A549 (cell line): Measurements from ENCODE around the gene SVOPL. TPM values are rescaled to one million over a fixed set of nuclear protein-coding genes. Genes with fewer than 3 reads are reported as not detected.

Source experiments
- ATAC-seq, 2 experiments: fragments of 200-7000 bp in 1 of 2; fragments of >200 bp in 1 of 2; cut with Nextera tagmentation in 1 of 2; cut with Tn5 transposase in 1 of 2; 3 replicates each; pipeline versions ENCODE4 v1.8.0 to v1.9.1; 2018 to 2020; ENCODE audit warnings: mild to moderate bottlenecking in 1 of 2, moderate library complexity in 1 of 2
- CTCF ChIA-PET: fragments of 300-600 bp; sonication (Branson Sonifier 250); formaldehyde crosslinking; extraction: SDS; loops from one replicate; lab custom pipeline; 2021; ENCODE audit warnings: antibody characterized with exemption, inconsistent platforms; lab: Yijun Ruan, JAX
- POLR2A ChIA-PET: fragments of 350-600 bp; formaldehyde crosslinking; extraction: SDS; loops from one replicate; lab custom pipeline; 2021; ENCODE audit warnings: antibody characterized with exemption, inconsistent platforms; lab: Yijun Ruan, JAX
- DNase-seq, 2 experiments: peaks; one replicate each; pipeline versions ENCODE4 v3.0.0 to v3.0.0-alpha.2; 2011 to 2016; ENCODE audit warnings: low read depth in 1 of 2, low spot score in 1 of 2
- FAIRE-seq: peaks from 2 replicates; lab custom pipeline; 2011; peaks lifted over from hg19 to GRCh38; lab: Jason Lieb, UNC
- H3K27ac ChIP-seq, 2 experiments: fragments of >200 bp; sonication (Bioruptor Twin); formaldehyde crosslinking; 3 replicates each; pipeline ENCODE4 v1.5.1; 2016 to 2017
- H3K4me1 ChIP-seq: fragments of >200 bp; sonication (Bioruptor Twin); formaldehyde crosslinking; 3 replicates; pipeline ENCODE4 v1.6.1; 2016
- H3K4me2 ChIP-seq: fragments of >200 bp; sonication (Bioruptor Twin); formaldehyde crosslinking; 3 replicates; pipeline ENCODE4 v1.6.1; 2016
- H3K4me3 ChIP-seq: fragments of >200 bp; sonication (Bioruptor Twin); formaldehyde crosslinking; 3 replicates; pipeline ENCODE4 v1.5.1; 2016
- H3K9me3 ChIP-seq: fragments of >200 bp; sonication (Bioruptor Twin); formaldehyde crosslinking; 3 replicates; pipeline ENCODE4 v1.6.1; 2016
- BHLHE40 ChIP-seq: IDR thresholded peaks from 2 replicates; pipeline ENCODE4 v1.6.1; 2012; ENCODE audit warnings: low read depth, low read length, inconsistent platforms
- CBX2 ChIP-seq: fragments of 200-600 bp; sonication (generic); IDR thresholded peaks from 2 replicates; pipeline ENCODE4 v1.6.1; 2016; ENCODE audit warnings: low read depth, mild to moderate bottlenecking, borderline replicate concordance
- CBX8 ChIP-seq: fragments of 200-600 bp; sonication (generic); IDR thresholded peaks from 2 replicates; pipeline ENCODE4 v1.6.1; 2016
- CEBPB ChIP-seq, 2 experiments: fragments of >200 bp in 1 of 2; sonication (Bioruptor Twin) in 1 of 2; formaldehyde crosslinking in 1 of 2; IDR thresholded peaks; 2 replicates each; pipeline ENCODE4 v1.6.1; 2012 to 2016
- CHD4 ChIP-seq: fragments of 200-600 bp; sonication (generic); IDR thresholded peaks from 2 replicates; pipeline ENCODE4 v1.6.1; 2016; ENCODE audit warnings: antibody characterized with exemption, mild to moderate bottlenecking, borderline replicate concordance
- EP300 ChIP-seq, 2 experiments: fragments of >200 bp; sonication (Bioruptor Twin); formaldehyde crosslinking; IDR thresholded peaks; 2 replicates in 1 of 2; 3 replicates in 1 of 2; pipeline ENCODE4 v1.6.1; 2016 to 2017
- FOSL2 ChIP-seq, 2 experiments: fragments of 450-650 bp in 1 of 2; fragments of >200 bp in 1 of 2; sonication (Bioruptor Twin) in 1 of 2; formaldehyde crosslinking; IDR thresholded peaks; 2 replicates each; pipeline versions ENCODE4 v1.5.0 to v1.6.1; 2016 to 2020; ENCODE audit warnings: mild to moderate bottlenecking in 1 of 2, moderate library complexity in 1 of 2
- FOXS1 ChIP-seq: fragments of 250-450 bp; sonication (Bioruptor Pico); IDR thresholded peaks from 2 replicates; pipeline ENCODE4 v1.5.0; 2020; ENCODE audit warnings: mild to moderate bottlenecking, moderate library complexity
- GATA3 ChIP-seq: IDR thresholded peaks from 2 replicates; pipeline ENCODE4 v1.6.1; 2012; ENCODE audit warnings: borderline replicate concordance
- HDAC2 ChIP-seq: fragments of 200-600 bp; sonication (generic); IDR thresholded peaks from 2 replicates; pipeline ENCODE4 v1.6.1; 2016
- JUNB ChIP-seq: fragments of >200 bp; sonication (Bioruptor Twin); formaldehyde crosslinking; IDR thresholded peaks from 2 replicates; pipeline ENCODE4 v1.6.1; 2016
- MAFK ChIP-seq: fragments of 450-650 bp; IDR thresholded peaks from 2 replicates; pipeline ENCODE4 v1.6.1; 2014; ENCODE audit not compliant: partially characterized antibody
- MAZ ChIP-seq: fragments of 150-350 bp; IDR thresholded peaks from 2 replicates; pipeline ENCODE4 v1.6.1; 2014; ENCODE audit warnings: antibody characterized with exemption, low read depth, low read length, borderline replicate concordance
- MYC ChIP-seq: IDR thresholded peaks from 2 replicates; pipeline ENCODE4 v1.6.1; 2012; ENCODE audit warnings: mild to moderate bottlenecking, inconsistent platforms, low read length, improper control_type of control experiment, borderline replicate concordance
- PHF8 ChIP-seq: fragments of 200-600 bp; sonication (generic); IDR thresholded peaks from 2 replicates; pipeline ENCODE4 v1.6.1; 2016; ENCODE audit warnings: low read depth, mild to moderate bottlenecking, antibody characterized with exemption, moderate library complexity, borderline replicate concordance
- POLR2A ChIP-seq: IDR thresholded peaks from 2 replicates; pipeline ENCODE4 v1.6.1; 2012; ENCODE audit warnings: mild to moderate bottlenecking, low read length
- RAD21 ChIP-seq, 2 experiments: fragments of >200 bp in 1 of 2; sonication (Bioruptor Twin) in 1 of 2; formaldehyde crosslinking in 1 of 2; IDR thresholded peaks in 1 of 2; conservative IDR thresholded peaks in 1 of 2; 2 replicates in 1 of 2; 3 replicates in 1 of 2; pipeline ENCODE4 v1.6.1; 2012 to 2018; ENCODE audit warnings: inconsistent platforms in 1 of 2
- REST ChIP-seq: fragments of 200-600 bp; sonication (generic); IDR thresholded peaks from 2 replicates; pipeline ENCODE4 v1.6.1; 2016; ENCODE audit warnings: antibody characterized with exemption, mild to moderate bottlenecking, moderate library complexity
- RNF2 ChIP-seq: fragments of 200-600 bp; sonication (generic); IDR thresholded peaks from 2 replicates; pipeline ENCODE4 v1.6.1; 2016; ENCODE audit warnings: low read depth, mild to moderate bottlenecking, antibody characterized with exemption, moderate library complexity, borderline replicate concordance
- TFCP2L1 ChIP-seq: fragments of 250-450 bp; sonication (Bioruptor Pico); IDR thresholded peaks from 2 replicates; pipeline ENCODE4 v1.5.0; 2021; ENCODE audit warnings: mild to moderate bottlenecking
- TP53 ChIP-seq: fragments of 250-450 bp; sonication (Bioruptor Pico); IDR thresholded peaks from 2 replicates; pipeline ENCODE4 v1.5.0; 2021; ENCODE audit warnings: mild to moderate bottlenecking, moderate library complexity
- ZFP36 ChIP-seq: fragments of 450-650 bp; IDR thresholded peaks from 2 replicates; pipeline ENCODE4 v1.6.1; 2014; ENCODE audit warnings: borderline replicate concordance; ENCODE audit not compliant: partially characterized antibody
- WGBS: methylation state at CpG from one replicate; pipeline ENCODE4 v1.1.6; 2017; ENCODE audit errors: missing lambda C conversion rate; 5-methylcytosine and 5-hydroxymethylcytosine counted together
- polyA plus RNA-seq, 4 experiments: library from polyadenylated mRNA; depleted of rRNA in 3 of 4; stranded (reverse); fragments of >200 nt; fragmentation: RNase III in 1 of 4; extraction: RNeasy Plus Mini Kit Qiagen cat#74134 plus additional on column Dnase treatment in 1 of 4; gene quantifications; 2 replicates in 3 of 4; 3 replicates in 1 of 4; pipeline ENCODE4 v1.2.3, GENCODE V29; 2011 to 2017
- TF ChIP-seq, protein P1 (sequence below): fragments of >200 bp; sonication (Bioruptor Twin); formaldehyde crosslinking; IDR thresholded peaks from 3 replicates; pipeline ENCODE4 v1.5.1; 2016
- TF ChIP-seq, protein P2 (sequence below): fragments of 250-450 bp; sonication (Bioruptor Pico); IDR thresholded peaks from 2 replicates; pipeline ENCODE4 v1.5.0; 2021; ENCODE audit warnings: mild to moderate bottlenecking, moderate library complexity, borderline replicate concordance
- TF ChIP-seq, protein P3 (sequence below): fragments of 150-350 bp; IDR thresholded peaks from 2 replicates; pipeline ENCODE4 v1.6.1; 2014; ENCODE audit warnings: low read depth, mild to moderate bottlenecking, low read length

Gene SVOPL
- polyA plus RNA-seq, 2 of the 4 experiments (the other 2 are of a cell fraction) = 0.21 TPM; not detected in 1

DNA sequence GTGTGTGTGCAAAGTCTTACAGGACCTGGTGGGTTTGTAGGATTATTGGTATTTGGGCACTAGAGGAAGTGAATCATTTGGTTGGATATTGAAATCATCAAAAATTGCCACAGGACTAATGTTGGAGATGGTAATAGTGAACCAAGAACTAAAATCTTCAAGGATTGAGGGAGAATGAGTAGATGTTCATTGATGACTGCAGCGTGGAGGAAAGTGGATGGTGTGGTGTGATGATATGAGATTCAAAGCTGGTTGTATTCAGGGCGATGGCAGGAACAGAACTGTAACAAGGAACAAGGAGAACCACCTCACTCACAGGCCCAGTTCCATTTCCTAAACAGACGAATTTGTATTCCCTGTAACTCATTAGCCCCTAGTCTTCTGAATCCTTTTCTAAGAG lies 150.8 kb downstream of the SVOPL start:
- 85% methylated on average over 3 of the region's 3 CpGs for WGBS
- TF ChIP-seq TFCP2L1 (CRISPR knock-in tag) = no peak
- TF ChIP-seq, protein P1, sequence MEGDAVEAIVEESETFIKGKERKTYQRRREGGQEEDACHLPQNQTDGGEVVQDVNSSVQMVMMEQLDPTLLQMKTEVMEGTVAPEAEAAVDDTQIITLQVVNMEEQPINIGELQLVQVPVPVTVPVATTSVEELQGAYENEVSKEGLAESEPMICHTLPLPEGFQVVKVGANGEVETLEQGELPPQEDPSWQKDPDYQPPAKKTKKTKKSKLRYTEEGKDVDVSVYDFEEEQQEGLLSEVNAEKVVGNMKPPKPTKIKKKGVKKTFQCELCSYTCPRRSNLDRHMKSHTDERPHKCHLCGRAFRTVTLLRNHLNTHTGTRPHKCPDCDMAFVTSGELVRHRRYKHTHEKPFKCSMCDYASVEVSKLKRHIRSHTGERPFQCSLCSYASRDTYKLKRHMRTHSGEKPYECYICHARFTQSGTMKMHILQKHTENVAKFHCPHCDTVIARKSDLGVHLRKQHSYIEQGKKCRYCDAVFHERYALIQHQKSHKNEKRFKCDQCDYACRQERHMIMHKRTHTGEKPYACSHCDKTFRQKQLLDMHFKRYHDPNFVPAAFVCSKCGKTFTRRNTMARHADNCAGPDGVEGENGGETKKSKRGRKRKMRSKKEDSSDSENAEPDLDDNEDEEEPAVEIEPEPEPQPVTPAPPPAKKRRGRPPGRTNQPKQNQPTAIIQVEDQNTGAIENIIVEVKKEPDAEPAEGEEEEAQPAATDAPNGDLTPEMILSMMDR = no peak
- TF ChIP-seq CEBPB (IDR thresholded peaks at IDR 0.05) = no peak
- no peak for TF ChIP-seq REST
- TF ChIP-seq CBX2 = no peak
- no peak overlapping the region for H3K4me2 ChIP-seq
- no peak for DNase-seq
- ATAC-seq = no peak
- H3K9me3 ChIP-seq = no peaks in the 10 kb centered on the region
- POLR2A ChIA-PET = no interaction called here
- H3K27ac ChIP-seq = no peak overlapping the region
- no peak overlapping the region for H3K4me3 ChIP-seq
- H3K4me1 ChIP-seq = no peaks in the 10 kb centered on the region
- CTCF ChIA-PET = no interaction called here
- FAIRE-seq = no peak

- ChIA-PET POLR2A (no interaction called here), CTCF (no interaction called here)
- no peak for DNase-seq
These were observed 152.1 kb downstream of the SVOPL start for GRCh38 chr7:138549082-138549481.

GRCh38 chr7:138546829-138547228 lies 154.3 kb downstream of the SVOPL start:
- CTCF ChIA-PET = no interaction called here
- Histone ChIP-seq H3K27ac (no peak overlapping the region), H3K4me2 (no peak overlapping the region), H3K9me3 (no peaks in the 10 kb centered on the region), H3K4me1 (no peaks in the 10 kb centered on the region), H3K4me3 (no peak overlapping the region)
- ATAC-seq (no peak), DNase-seq (no peak), FAIRE-seq (no peak)
- WGBS = 88% methylated on average over 2 of the region's 2 CpGs
- POLR2A ChIA-PET = no interaction called here
- TF ChIP-seq MAZ (no peak), GATA3 (no peak), RAD21 (conservative IDR thresholded peaks at IDR 0.05 in 1 of 2, IDR thresholded peaks at IDR 0.05 in 1 of 2) (no peak), MYC (no peak), CHD4 (no peak), TP53 (no peak), FOSL2 (IDR thresholded peaks at IDR 0.05) (no peak), FOSL2 (CRISPR knock-in tag; IDR thresholded peaks at IDR 0.05) (no peak)
- TF ChIP-seq, protein P1 = no peak

More at GRCh38 chr7:138549082-138549481, 152.1 kb downstream of the SVOPL start:
- no peaks in the 10 kb centered on the region for H3K4me1 ChIP-seq
- H3K27ac ChIP-seq = no peak overlapping the region
- no peak for FAIRE-seq
- H3K4me3 ChIP-seq = no peak overlapping the region
- H3K4me2 ChIP-seq = no peak overlapping the region
- TF ChIP-seq HDAC2 = no peak
- no peak for TF ChIP-seq ZFP36
- TF ChIP-seq RNF2 = no peak
- TF ChIP-seq, protein P2, sequence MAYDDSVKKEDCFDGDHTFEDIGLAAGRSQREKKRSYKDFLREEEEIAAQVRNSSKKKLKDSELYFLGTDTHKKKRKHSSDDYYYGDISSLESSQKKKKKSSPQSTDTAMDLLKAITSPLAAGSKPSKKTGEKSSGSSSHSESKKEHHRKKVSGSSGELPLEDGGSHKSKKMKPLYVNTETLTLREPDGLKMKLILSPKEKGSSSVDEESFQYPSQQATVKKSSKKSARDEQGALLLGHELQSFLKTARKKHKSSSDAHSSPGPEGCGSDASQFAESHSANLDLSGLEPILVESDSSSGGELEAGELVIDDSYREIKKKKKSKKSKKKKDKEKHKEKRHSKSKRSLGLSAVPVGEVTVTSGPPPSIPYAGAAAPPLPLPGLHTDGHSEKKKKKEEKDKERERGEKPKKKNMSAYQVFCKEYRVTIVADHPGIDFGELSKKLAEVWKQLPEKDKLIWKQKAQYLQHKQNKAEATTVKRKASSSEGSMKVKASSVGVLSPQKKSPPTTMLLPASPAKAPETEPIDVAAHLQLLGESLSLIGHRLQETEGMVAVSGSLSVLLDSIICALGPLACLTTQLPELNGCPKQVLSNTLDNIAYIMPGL (CRISPR knock-in tag) = no peak
- TF ChIP-seq CBX8 = no peak
- no peak for TF ChIP-seq POLR2A
- no peak for TF ChIP-seq JUNB
- TF ChIP-seq MAFK = no peak
- no peak for TF ChIP-seq EP300 (IDR thresholded peaks at IDR 0.05)
- TF ChIP-seq, protein P3, sequence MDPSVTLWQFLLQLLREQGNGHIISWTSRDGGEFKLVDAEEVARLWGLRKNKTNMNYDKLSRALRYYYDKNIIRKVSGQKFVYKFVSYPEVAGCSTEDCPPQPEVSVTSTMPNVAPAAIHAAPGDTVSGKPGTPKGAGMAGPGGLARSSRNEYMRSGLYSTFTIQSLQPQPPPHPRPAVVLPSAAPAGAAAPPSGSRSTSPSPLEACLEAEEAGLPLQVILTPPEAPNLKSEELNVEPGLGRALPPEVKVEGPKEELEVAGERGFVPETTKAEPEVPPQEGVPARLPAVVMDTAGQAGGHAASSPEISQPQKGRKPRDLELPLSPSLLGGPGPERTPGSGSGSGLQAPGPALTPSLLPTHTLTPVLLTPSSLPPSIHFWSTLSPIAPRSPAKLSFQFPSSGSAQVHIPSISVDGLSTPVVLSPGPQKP = no peak
- no peak for TF ChIP-seq BHLHE40
- no peak for TF ChIP-seq TP53
- no peak for TF ChIP-seq PHF8
- no peak for TF ChIP-seq TFCP2L1 (CRISPR knock-in tag)
- no peak for TF ChIP-seq FOXS1 (CRISPR knock-in tag)
- TF ChIP-seq, all 56 proteins: peak for 0
- no peak for ATAC-seq
- H3K9me3 ChIP-seq = no peaks in the 10 kb centered on the region
- WGBS = 91% methylated on average over 1 of the region's 1 CpG
